ENCODE results near the gene CCS. TPM values are rescaled to one million over a fixed set of nuclear protein-coding genes. Genes with fewer than 3 reads are reported as not detected.

The CCS gene
- total and polyA plus RNA-seq, 2 donors (not counting 1 experiment from before 2014, with no cell fraction given), result 22.5 to 42.4 TPM

- Histone ChIP-seq H3K4me1 (ENCODE audit: control insufficient read depth, extremely low read depth, insufficient read depth, low read length) (no peaks in the 10 kb centered on the region), H3K4me2 (ENCODE audit: extremely low read depth, insufficient read depth, low read length) (no peak overlapping the region), H3K9me3 (ENCODE audit: control insufficient read depth, insufficient read depth, low read depth, low read length) (no peaks in the 10 kb centered on the region), H3K9ac (ENCODE audit: insufficient read depth, low read length) (no peak overlapping the region), H3K4me3 (replicated peaks in 1 of 4; ENCODE audit: control extremely low read depth in 1 of 4, insufficient read depth in 1 of 4, low read depth in 3 of 4, low read length in 4 of 4) (no peak overlapping the region), H2AFZ (ENCODE audit: low read length) (no peak overlapping the region), H3K27ac (ENCODE audit: insufficient read depth, low read length) (no peak overlapping the region), H3K36me3 (ENCODE audit: control insufficient read depth, insufficient read depth, low read length) (no peaks in the 10 kb centered on the region), H4K20me1 (ENCODE audit: control insufficient read depth, extremely low read depth, insufficient read depth, low read length) (no peaks in the 10 kb centered on the region), H3K27me3 (ENCODE audit: control insufficient read depth, insufficient read depth, low read length) (peaks cover 19% of the 10 kb centered on the region), H3K79me2 (ENCODE audit: control insufficient read depth, insufficient read depth, low read length) (no peaks in the 10 kb centered on the region)
- DNase-seq (ENCODE audit: low read depth in 2 of 2), result no peak
- TF ChIP-seq, protein P1, sequence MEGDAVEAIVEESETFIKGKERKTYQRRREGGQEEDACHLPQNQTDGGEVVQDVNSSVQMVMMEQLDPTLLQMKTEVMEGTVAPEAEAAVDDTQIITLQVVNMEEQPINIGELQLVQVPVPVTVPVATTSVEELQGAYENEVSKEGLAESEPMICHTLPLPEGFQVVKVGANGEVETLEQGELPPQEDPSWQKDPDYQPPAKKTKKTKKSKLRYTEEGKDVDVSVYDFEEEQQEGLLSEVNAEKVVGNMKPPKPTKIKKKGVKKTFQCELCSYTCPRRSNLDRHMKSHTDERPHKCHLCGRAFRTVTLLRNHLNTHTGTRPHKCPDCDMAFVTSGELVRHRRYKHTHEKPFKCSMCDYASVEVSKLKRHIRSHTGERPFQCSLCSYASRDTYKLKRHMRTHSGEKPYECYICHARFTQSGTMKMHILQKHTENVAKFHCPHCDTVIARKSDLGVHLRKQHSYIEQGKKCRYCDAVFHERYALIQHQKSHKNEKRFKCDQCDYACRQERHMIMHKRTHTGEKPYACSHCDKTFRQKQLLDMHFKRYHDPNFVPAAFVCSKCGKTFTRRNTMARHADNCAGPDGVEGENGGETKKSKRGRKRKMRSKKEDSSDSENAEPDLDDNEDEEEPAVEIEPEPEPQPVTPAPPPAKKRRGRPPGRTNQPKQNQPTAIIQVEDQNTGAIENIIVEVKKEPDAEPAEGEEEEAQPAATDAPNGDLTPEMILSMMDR (conservative IDR thresholded peaks at IDR 0.05 in 1 of 2, IDR thresholded peaks at IDR 0.05 in 1 of 2; ENCODE audit: low read depth in 1 of 2, low read length in 2 of 2), result no peak
Observed at GRCh38 chr11:66548774-66549630, 44.0 kb upstream of the CCS start.

- TF ChIP-seq, protein P1 (conservative IDR thresholded peaks at IDR 0.05 in 1 of 2, IDR thresholded peaks at IDR 0.05 in 1 of 2; ENCODE audit: low read depth in 1 of 2, low read length in 2 of 2), result no peak
- TF ChIP-seq EZH2 (IDR thresholded peaks at IDR 0.05; ENCODE audit: low read length, missing control alignments), result no peak
- Histone ChIP-seq H3K9me3 (ENCODE audit: control insufficient read depth, insufficient read depth, low read depth, low read length) (no peaks in the 10 kb centered on the region), H3K4me3 (replicated peaks in 1 of 4; ENCODE audit: control extremely low read depth in 1 of 4, insufficient read depth in 1 of 4, low read depth in 3 of 4, low read length in 4 of 4) (no peak overlapping the region)
Observed at GRCh38 chr11:66549696-66550095, 43.3 kb upstream of the CCS start.

GRCh38 chr11:66550887-66551286, 42.1 kb upstream of the CCS start:
- H2AFZ ChIP-seq (ENCODE audit: low read length), result no peak overlapping the region
- TF ChIP-seq EZH2 (IDR thresholded peaks at IDR 0.05; ENCODE audit: low read length, missing control alignments), result no peak
- TF ChIP-seq, protein P1 (conservative IDR thresholded peaks at IDR 0.05 in 1 of 2, IDR thresholded peaks at IDR 0.05 in 1 of 2; ENCODE audit: low read depth in 1 of 2, low read length in 2 of 2), result no peak
- no peaks in the 10 kb centered on the region for H4K20me1 ChIP-seq (ENCODE audit: control insufficient read depth, extremely low read depth, insufficient read depth, low read length)
- H3K27me3 ChIP-seq (ENCODE audit: control insufficient read depth, insufficient read depth, low read length), result peaks cover 23% of the 10 kb centered on the region
- H3K9me3 ChIP-seq (ENCODE audit: control insufficient read depth, insufficient read depth, low read depth, low read length), result no peaks in the 10 kb centered on the region
- no peak for DNase-seq (ENCODE audit: low read depth in 2 of 2)
- no peak overlapping the region for H3K27ac ChIP-seq (ENCODE audit: insufficient read depth, low read length)
- no peak overlapping the region for H3K4me2 ChIP-seq (ENCODE audit: extremely low read depth, insufficient read depth, low read length)
- no peaks in the 10 kb centered on the region for H3K4me1 ChIP-seq (ENCODE audit: control insufficient read depth, extremely low read depth, insufficient read depth, low read length)
- no peak overlapping the region for H3K4me3 ChIP-seq (replicated peaks in 1 of 4; ENCODE audit: control extremely low read depth in 1 of 4, insufficient read depth in 1 of 4, low read depth in 3 of 4, low read length in 4 of 4)
- no peaks in the 10 kb centered on the region for H3K79me2 ChIP-seq (ENCODE audit: control insufficient read depth, insufficient read depth, low read length)
- H3K36me3 ChIP-seq (ENCODE audit: control insufficient read depth, insufficient read depth, low read length), result no peaks in the 10 kb centered on the region
- no peak overlapping the region for H3K9ac ChIP-seq (ENCODE audit: insufficient read depth, low read length)

More at GRCh38 chr11:66549696-66550095, 43.3 kb upstream of the CCS start:
- Histone ChIP-seq H2AFZ (ENCODE audit: low read length) (no peak overlapping the region), H3K27me3 (ENCODE audit: control insufficient read depth, insufficient read depth, low read length) (peaks cover 19% of the 10 kb centered on the region), H3K79me2 (ENCODE audit: control insufficient read depth, insufficient read depth, low read length) (no peaks in the 10 kb centered on the region), H3K27ac (ENCODE audit: insufficient read depth, low read length) (no peak overlapping the region), H3K4me1 (ENCODE audit: control insufficient read depth, extremely low read depth, insufficient read depth, low read length) (no peaks in the 10 kb centered on the region), H3K36me3 (ENCODE audit: control insufficient read depth, insufficient read depth, low read length) (no peaks in the 10 kb centered on the region), H3K4me2 (ENCODE audit: extremely low read depth, insufficient read depth, low read length) (no peak overlapping the region), H3K9ac (ENCODE audit: insufficient read depth, low read length) (no peak overlapping the region), H4K20me1 (ENCODE audit: control insufficient read depth, extremely low read depth, insufficient read depth, low read length) (no peaks in the 10 kb centered on the region)
- DNase-seq (ENCODE audit: low read depth in 2 of 2), result no peak
